ENCODE results near the gene P2RY8. TPM values are rescaled to one million over a fixed set of nuclear protein-coding genes. Genes with fewer than 3 reads are reported as not detected.

P2RY8 gene, protein sequence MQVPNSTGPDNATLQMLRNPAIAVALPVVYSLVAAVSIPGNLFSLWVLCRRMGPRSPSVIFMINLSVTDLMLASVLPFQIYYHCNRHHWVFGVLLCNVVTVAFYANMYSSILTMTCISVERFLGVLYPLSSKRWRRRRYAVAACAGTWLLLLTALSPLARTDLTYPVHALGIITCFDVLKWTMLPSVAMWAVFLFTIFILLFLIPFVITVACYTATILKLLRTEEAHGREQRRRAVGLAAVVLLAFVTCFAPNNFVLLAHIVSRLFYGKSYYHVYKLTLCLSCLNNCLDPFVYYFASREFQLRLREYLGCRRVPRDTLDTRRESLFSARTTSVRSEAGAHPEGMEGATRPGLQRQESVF
- 0.05 to 0.13 TPM (median 0.05 TPM) in 3 of 5 replicates, not detected in the others for total RNA-seq (2022; extraction: Qiagen RNA extraction)

DNA sequence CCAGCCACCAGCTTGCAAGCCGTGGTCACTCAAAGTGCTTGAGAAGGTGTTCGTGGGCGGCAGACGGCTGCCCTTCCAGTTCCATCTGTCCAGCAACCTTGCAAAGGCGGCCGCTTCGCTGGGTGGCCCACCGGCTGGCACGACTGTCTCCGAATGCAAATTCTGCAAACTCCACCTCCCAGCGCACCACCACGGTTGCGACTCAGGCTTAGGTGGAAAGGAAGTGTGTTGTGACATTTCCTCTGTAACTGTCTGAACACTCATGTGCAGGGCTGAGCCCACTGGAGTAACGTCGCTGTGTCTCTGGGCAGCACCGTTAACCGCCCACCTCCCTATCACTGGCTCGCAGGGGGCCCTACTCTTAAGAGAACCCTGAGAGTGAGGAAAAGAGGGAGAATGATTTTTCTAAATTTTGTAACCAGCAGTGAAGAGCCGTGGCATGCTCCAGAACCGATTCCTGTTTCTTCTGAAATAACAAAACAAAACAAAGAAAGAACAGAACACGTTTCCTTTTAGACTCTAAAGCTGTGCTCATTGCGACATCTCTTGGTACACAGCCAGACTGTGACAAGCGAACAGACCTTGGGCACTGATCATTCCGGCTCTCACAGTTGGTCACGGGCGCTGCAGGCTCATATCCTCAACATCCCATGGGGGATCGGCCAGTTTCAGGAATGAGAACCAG, at the start of gene P2RY8:
P2RY8 (minus strand) TSS at position 155 of the 685 bp plus-strand sequence. CDS start 70,627 bp downstream, outside the sequence.

DNA sequence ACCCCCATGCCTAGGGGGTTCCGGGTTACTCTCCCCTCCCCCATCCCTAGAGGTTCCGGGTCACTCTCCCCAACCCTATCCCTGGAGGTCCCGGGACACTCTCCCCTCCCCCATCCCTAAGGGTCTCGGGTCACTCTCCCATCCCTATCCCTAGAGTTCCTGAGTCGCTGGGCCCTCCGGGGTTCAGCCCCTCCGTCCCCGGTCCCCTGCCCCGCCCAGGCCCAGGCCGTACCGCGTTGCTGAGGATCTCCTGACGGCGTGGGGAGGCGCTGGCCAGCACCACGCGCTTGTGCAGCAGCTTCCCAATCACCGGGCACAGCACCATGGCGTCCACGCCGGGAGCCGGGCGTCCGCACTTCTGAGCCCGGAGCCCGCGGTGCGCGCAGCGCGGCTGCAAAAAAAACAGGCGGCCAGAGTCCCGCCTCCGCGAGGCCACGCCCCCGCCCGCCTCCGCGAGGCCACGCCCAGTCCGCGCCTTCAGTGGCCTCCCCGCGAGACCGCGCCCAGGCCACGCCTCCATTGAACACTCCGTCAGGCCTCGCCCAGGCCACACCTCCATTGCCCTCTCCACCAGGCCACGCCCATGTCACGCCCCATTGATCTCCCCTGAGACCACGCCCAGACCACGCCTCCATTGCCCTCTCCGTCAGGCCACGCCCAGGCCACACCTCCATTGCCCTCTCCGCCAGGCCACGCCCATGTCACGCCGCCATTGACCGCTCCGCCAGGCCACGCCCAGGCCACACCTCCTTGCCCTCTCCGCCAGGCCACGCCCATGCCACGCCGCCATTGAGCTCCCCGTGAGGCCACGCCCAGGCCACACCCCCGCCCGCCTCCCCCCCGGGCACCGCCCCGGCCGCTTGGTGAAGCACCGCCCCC, 84.2 kb downstream of the P2RY8 start, which contains the start of gene ASMTL:
ASMTL (minus strand) TSS at position 394 of the 879 bp plus-strand sequence; CDS start at position 325, 69 bp downstream.

Other genes starting within 250 kb of the P2RY8 start
- 0.09 to 0.44 TPM (median 0.20 TPM) in 5 replicates for gene IL3RA, start 200.4 kb downstream of the P2RY8 start, total RNA-seq (2022; extraction: Qiagen RNA extraction)
- 410 to 487 TPM (median 451 TPM) in 5 replicates for gene SLC25A6, start 145.1 kb downstream of the P2RY8 start, total RNA-seq (2022; extraction: Qiagen RNA extraction)
- 17.7 to 19.5 TPM (median 18.5 TPM) in 5 replicates for gene ASMTL, start 84.3 kb downstream of the P2RY8 start, total RNA-seq (2022; extraction: Qiagen RNA extraction)
- 25.5 to 40.5 TPM (median 37.7 TPM) in 5 replicates for gene AKAP17A, start 54.4 kb upstream of the P2RY8 start, total RNA-seq (2022; extraction: Qiagen RNA extraction)
- 0.15 to 0.48 TPM (median 0.19 TPM) in 5 replicates for gene ASMT, start 77.9 kb upstream of the P2RY8 start, total RNA-seq (2022; extraction: Qiagen RNA extraction)

Data from A549 treated with dexamethasone at 1 μM for 4 hours (cell line).